Ovary (tissue), 9 donors: ENCODE measurements around the gene UPK3A. TPM values are rescaled to one million over a fixed set of nuclear protein-coding genes. Genes with fewer than 3 reads are reported as not detected.

ENCODE experiments used
- DNase-seq, 5 donors: peaks; one replicate each; pipeline ENCODE4 v3.0.0-alpha.2; 2019 to 2020
- H3K27ac ChIP-seq, 2 donors: fragments of 200-600 bp; one replicate each; pipeline versions ENCODE4 v1.5.1 to v1.8.0; 2019 to 2022
- H3K27me3 ChIP-seq: fragments of 200-600 bp; one replicate; pipeline ENCODE4 v1.8.0; 2022
- H3K36me3 ChIP-seq: fragments of 200-600 bp; sonication (generic); one replicate; pipeline ENCODE4 v1.5.1; 2019
- H3K4me1 ChIP-seq: one replicate; pipeline ENCODE4 v1.8.1; 2013; ENCODE audit warnings: mild to moderate bottlenecking, moderate library complexity; ENCODE audit not compliant: insufficient read depth
- H3K4me3 ChIP-seq: fragments of 200-600 bp; sonication (generic); one replicate; pipeline ENCODE4 v1.5.1; 2017
- H3K9me3 ChIP-seq, 2 donors: fragments of 200-600 bp in 1 of 2; sonication (generic) in 1 of 2; one replicate each; pipeline versions ENCODE4 v1.5.1 to v1.8.1; 2013 to 2019; ENCODE audit warnings: mild to moderate bottlenecking in 1 of 2, moderate library complexity in 1 of 2
- CTCF ChIP-seq, 3 donors: fragments of 450-650 bp in 2 of 3; fragments of 200-600 bp in 1 of 3; IDR thresholded peaks; one replicate each; pipeline versions ENCODE4 v1.5.1 to v1.8.0; 2016 to 2022; ENCODE audit warnings: antibody characterized with exemption in 3 of 3, mild to moderate bottlenecking in 1 of 3
- EP300 ChIP-seq: sonication (generic); formaldehyde crosslinking; IDR thresholded peaks from one replicate; pipeline ENCODE4 v1.6.1; 2017; ENCODE audit warnings: antibody characterized with exemption
- POLR2A ChIP-seq: fragments of 450-650 bp; IDR thresholded peaks from one replicate; pipeline ENCODE4 v1.6.1; 2017; ENCODE audit warnings: antibody characterized with exemption, mild to moderate bottlenecking, moderate library complexity
- WGBS, 3 donors: extraction: QIAGEN DNeasy Blood & Tissue Kit in 1 of 3; methylation state at CpG; one replicate each; pipeline versions ENCODE4 v1.1.5 to v1.1.7; 2013 to 2017; 5-methylcytosine and 5-hydroxymethylcytosine counted together
- intact Hi-C, 4 donors: fragments of 100-400 bp; cut with DNase I; formaldehyde crosslinking; loops; one replicate each; pipeline versions ENCODE4 v1.11.0 to v1.15.1; 2022 to 2023
- polyA plus RNA-seq, 2 donors: library from polyadenylated mRNA; stranded (reverse); fragments of 200-250 nt in 1 of 2; fragments of 350-450 nt in 1 of 2; fragmentation: Illumina TruSeq in 1 of 2; extraction: RNeasy Lipid Tissue Mini Kit (QIAGEN cat#74804) in 1 of 2; gene quantifications; one replicate each; pipeline ENCODE4 v1.2.3, GENCODE V29; 2013 to 2014
- total RNA-seq, 7 donors: library from RNA; depleted of rRNA in 2 of 7; stranded (reverse); fragments of >200 nt in 2 of 7; fragmentation: NEBNext Ultra II Directional in 3 of 7; extraction: Animal tissue kit (Norgen Biotek cat#: 25700) in 3 of 7; gene quantifications; one replicate each; pipeline versions ENCODE4 v1.1.0 to v1.2.4, GENCODE V29; 2016 to 2023
- donor health status: DM: no; HTN: no; CAD: no; lungs with moderate emphysema.
- donor health status: DM: no; HTN: no; CAD: no.
- donor health status: Bipolar disorder and iron deficiency.
- donor health status: DM: yes; HTN: yes; CAD: no.
- donor health status: DM: no; HTN: no; CAD: no.
- donor health status: DM: yes; HTN: yes; CAD: no.

UPK3A gene
- total and polyA plus RNA-seq, 9 donors = 0.22 TPM; not detected in 8

- Histone ChIP-seq H3K4me3 (peak within 1 kb of the TSS; percentile 76), H3K9me3 (no peaks in the 10 kb centered on the region), H3K36me3 (no peaks in the 10 kb centered on the region), H3K4me1 (peaks cover 7% of the 10 kb centered on the region), H3K27ac (peak within 1 kb of the TSS; percentile 32 to 56), H3K27me3 (no peaks in the 10 kb centered on the region)
- WGBS, 3 donors = 8 to 15% (median 15%) methylated on average over 17 to 43 of the region's 66 CpGs
- intact Hi-C loops = loop anchor here in 1 of 4 donors (10.0 kb wide), 1 partner anchor 76 kb away; the partner anchor contains the start of gene NUP50
- peak; percentile 85 to 92 (median 87) for DNase-seq
- TF ChIP-seq CTCF (IDR thresholded peaks at IDR 0.05) (no peak), EP300 (no peak), POLR2A (no peak)
Measured at GRCh38 chr22:45240810-45241631, 43.7 kb upstream of the UPK3A start, which contains the start of gene KIAA0930. TSS of gene KIAA0930 (minus strand) at chr22:45240894. CDS start at chr22:45240703, 191 bp downstream.

GRCh38 chr22:45242778-45243191 lies 42.0 kb upstream of the UPK3A start:
- Histone ChIP-seq H3K4me1 (peaks cover 7% of the 10 kb centered on the region), H3K27ac (no peak overlapping the region), H3K27me3 (no peaks in the 10 kb centered on the region), H3K9me3 (no peaks in the 10 kb centered on the region), H3K36me3 (no peaks in the 10 kb centered on the region), H3K4me3 (no peak overlapping the region)
- no peak for DNase-seq
- 60 to 75% (median 64%) methylated on average over 7 of the region's 7 CpGs for WGBS, 3 donors
- TF ChIP-seq CTCF (IDR thresholded peaks at IDR 0.05) (no peak), EP300 (no peak), POLR2A (no peak)
- intact Hi-C loops = loop anchor here in 1 of 4 donors (10.0 kb wide), 1 partner anchor 78 kb away; the partner anchor contains the start of gene NUP50

- Histone ChIP-seq H3K9me3 (no peaks in the 10 kb centered on the region), H3K4me3 (no peak overlapping the region), H3K4me1 (peaks cover 2% of the 10 kb centered on the region), H3K27me3 (no peaks in the 10 kb centered on the region), H3K36me3 (no peaks in the 10 kb centered on the region), H3K27ac (no peak overlapping the region)
- 69 to 82% (median 81%) methylated on average over 4 of the region's 4 CpGs for WGBS, 3 donors
- no peak for DNase-seq
- TF ChIP-seq CTCF (IDR thresholded peaks at IDR 0.05) = no peak
- intact Hi-C loops = loop anchor here in 1 of 4 donors (10.0 kb wide), 1 partner anchor 80 kb away; the partner anchor contains the start of gene NUP50
Measured at GRCh38 chr22:45244916-45245315, 39.8 kb upstream of the UPK3A start.

- TF ChIP-seq POLR2A = no peak
- TF ChIP-seq EP300 = no peak
- no peak for TF ChIP-seq CTCF (IDR thresholded peaks at IDR 0.05)
- intact Hi-C loops = loop anchor here in 1 of 4 donors (10.0 kb wide), 1 partner anchor 82 kb away; the partner anchor contains the start of gene NUP50
- peak in 2 of 5 donors; percentile 33 to 60 for DNase-seq
- Histone ChIP-seq H3K4me1 (no peaks in the 10 kb centered on the region), H3K9me3 (no peaks in the 10 kb centered on the region), H3K4me3 (no peak overlapping the region), H3K36me3 (no peaks in the 10 kb centered on the region), H3K27me3 (no peaks in the 10 kb centered on the region), H3K27ac (no peak overlapping the region)
- 49 to 56% (median 54%) methylated on average over 13 of the region's 13 CpGs for WGBS, 3 donors
Measured at GRCh38 chr22:45246060-45246985, 38.4 kb upstream of the UPK3A start.
